GM21528 (cell line): ENCODE measurements around the gene B3GNT2.
"Not testable (repeated sequence)": the region's sequence is repeated elsewhere in the genome, so short reads cannot be mapped to it uniquely, and the experiment has no call there.

Experiments
- ATAC-seq: cut with Tn5 transposase; IDR thresholded peaks from one replicate; pipeline ENCODE4 v1.9.1; 2021; ENCODE audit warnings: mild to moderate bottlenecking, moderate library complexity; ENCODE audit not compliant: unreplicated experiment, low FRiP score

The B3GNT2 gene

GRCh38 chr2:62195421-62196277, at the start of gene B3GNT2:
Gene B3GNT2 (plus strand): TSS chr2:62196115. CDS start chr2:62222221, 26,106 bp downstream.
- ATAC-seq = peak; percentile 56

DNA sequence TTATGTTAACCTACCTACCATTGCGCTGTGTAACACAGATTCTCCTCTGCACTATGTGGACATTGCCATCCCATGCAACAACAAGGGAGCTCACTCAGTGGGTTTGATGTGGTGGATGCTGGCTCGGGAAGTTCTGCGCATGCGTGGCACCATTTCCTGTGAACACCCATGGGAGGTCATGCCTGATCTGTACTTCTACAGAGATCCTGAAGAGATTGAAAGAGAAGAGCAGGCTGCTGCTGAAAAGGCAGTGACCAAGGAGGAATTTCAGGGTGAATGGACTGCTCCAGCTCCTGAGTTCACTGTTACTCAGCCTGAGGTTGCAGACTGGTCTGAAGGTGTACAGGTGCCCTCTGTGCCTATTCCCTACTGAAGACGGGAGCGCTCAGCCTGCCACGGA, 49.1 kb upstream of the B3GNT2 start:
- not testable (repeated sequence) for ATAC-seq

DNA sequence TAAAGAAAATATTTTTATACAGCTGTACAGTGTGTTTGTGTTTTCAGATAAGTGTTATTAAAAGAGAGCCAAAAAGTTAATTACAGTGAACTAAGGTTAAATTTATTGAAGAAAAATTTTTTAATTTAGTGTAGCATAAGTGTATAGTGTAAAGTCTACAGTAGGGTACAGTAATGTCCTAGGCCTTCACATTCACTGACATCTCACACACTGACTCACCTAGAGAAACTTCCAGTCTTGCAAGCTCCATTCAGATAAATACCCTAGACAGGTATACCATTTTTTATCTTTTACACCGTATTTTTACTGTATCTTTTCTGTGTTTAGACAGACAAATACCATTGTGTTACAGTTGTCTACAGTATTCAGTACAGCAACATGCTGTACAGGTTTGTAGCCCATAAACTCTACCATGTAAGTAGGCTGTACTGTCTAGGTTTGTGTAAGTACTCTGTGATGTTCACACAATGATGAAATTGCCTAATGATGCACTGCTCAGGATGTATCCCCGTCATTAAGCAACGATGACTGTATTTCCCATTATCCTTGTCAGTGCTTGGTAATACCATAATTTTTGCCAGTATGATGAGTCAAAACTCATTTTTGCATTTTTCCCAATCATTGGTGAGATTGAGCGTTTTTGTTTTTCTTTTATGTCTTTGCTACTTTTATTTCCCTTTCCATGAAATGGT, 48.2 kb upstream of the B3GNT2 start:
- no peak for ATAC-seq

GRCh38 chr2:62149708-62150107, 46.2 kb upstream of the B3GNT2 start:
- ATAC-seq = no peak

- no peak for ATAC-seq
These were observed 45.2 kb upstream of the B3GNT2 start for GRCh38 chr2:62150597-62151305.

DNA sequence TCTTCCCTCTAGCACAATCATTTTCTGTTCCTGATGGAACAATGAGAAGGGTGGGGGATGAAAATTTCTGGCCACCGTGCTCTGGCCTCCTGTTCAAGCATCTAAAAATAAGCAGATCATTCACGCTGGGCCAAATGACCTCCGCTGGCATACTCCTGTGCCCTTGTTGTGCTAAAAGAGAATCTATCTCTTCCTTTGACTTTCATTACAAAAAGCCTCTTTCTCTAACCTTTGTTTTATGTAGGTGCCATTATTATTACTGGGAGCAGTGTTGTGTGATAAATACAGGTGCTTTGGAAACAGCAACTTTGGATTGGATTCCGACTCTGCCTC, 44.6 kb upstream of the B3GNT2 start:
- ATAC-seq = no peak

GRCh38 chr2:62152000-62152399, 43.9 kb upstream of the B3GNT2 start:
- ATAC-seq = no peak

DNA sequence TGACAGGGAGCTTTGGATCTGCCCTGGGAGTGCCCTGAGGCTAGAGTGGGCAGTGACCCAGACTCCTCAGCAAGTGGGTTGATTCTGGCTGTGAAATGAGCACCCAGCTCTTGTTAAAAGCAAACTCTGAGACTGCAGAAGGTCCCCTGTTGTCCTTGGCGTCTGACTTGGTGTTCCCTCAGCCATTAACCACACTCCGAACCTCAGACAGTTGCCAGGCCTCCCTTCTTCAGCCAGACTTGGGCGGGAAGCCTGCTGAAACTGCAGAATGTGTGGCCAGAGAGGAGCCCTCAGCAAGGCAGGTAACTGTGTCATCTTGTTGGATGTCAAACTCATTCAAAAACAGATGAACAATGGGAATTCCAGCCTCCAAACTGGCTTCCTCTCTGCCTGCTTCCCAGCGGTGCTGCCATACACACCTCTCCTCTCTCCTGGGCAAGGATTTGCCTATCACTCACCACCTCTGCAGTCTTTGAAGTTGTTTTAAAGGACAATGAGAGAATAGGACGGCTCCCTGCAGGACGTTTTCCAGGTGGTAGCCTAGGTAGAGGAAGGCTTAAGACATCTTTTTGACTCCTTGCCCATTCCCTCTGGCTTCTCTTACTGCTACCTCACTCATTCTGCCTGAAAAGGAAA, 38.9 kb upstream of the B3GNT2 start:
- no peak for ATAC-seq

DNA sequence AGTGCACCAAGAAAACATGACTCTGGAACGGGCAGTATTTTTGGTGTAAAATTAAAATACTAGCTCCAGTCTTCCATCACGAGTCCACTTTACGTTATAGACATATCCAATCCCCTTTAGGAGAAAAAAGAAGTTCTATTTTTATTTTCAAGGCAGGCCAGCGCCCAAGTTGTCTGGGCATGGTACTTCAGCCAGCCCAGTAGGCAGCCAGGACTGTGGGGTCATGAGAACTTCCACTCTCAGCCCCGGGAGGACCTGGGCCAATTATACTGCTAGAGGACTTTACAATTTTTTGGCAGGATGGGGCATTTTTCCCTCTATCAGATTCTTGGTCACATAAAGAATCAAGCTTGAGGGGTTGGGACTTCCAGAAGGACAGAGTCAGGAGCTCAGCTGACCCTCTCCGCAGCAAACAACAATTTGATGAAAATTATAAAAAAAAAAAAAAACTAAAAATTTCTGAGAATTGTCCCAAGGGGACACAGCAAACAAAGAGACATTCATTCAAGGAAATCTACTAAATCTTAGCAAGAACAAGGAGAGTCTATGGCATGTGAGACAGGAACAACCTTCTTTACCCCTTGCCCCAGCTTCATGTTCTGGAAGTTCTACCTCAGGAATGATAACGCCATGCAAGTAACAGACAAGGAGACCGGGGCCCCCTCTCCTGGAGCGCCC, 37.3 kb upstream of the B3GNT2 start:
- ATAC-seq = no peak

DNA sequence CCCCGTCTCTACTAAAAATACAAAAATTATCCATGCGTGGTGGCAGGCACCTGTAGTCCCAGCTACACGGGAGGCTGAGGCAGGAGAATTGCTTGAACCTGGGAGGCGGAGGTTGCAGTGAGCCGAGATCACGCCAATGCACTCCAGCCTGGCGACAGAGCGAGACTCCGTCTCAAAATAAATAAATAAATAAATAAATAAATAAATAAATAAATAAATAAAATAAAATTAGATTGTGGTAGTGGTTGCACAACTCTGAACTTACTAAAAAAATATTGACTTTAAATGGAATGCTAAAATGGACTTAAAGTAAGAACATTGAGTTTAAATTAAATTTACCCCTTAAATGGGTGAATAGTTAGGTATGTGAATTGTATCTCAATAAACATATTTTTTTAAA, 35.2 kb upstream of the B3GNT2 start:
- ATAC-seq = not testable (repeated sequence)

DNA sequence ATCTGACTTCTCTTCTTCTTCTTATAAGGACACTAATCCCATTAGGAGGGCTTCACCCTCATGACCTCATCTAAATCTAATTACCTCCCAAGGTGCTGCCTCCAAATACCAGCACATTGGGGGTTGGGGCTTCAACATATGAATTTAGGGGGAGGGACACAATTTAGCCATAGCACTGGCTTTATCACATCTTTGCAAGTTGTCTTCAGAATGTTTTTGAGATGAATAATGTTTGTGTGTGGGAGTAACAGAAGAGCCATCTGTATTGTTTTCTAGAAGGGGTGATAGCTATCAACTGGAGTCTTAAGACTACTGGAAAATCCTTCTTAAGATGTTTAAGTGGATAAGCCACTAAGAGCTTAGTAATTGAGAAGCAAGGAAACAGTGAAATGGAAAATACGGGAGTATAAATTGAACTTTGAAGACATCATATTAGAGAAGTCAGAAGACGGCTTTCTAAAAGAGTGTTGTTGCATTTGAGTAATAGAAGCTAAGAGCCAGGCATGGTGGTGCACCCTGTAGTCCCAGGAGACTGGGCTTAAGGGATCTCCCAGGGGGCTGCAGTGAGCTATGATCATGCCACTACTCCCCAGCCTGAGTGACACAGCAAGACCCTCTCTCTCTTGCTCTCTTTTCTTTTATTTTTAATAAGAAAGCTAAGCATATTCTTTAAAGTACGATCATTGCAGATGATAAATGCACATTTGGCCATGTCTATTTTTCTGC, 32.6 kb upstream of the B3GNT2 start:
- ATAC-seq = no peak

DNA sequence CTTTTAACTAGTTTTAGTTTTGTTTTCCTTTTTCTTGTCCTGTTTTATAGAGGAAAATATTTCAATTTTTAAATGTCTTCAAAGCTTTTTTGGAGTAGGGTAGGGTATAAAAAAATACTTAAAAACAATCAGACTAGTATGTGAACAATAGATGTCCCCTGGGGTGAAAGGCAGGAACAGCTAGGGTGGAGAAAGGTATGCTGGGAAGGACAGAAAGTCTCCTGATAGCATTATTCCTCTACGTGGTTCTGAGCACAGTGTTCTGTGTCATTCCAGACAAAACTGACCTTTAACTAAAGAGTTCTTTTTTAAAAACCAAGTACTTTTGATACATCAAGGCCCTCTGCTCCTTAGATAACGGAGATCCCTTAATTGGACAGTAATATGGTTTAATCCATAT, 32.1 kb upstream of the B3GNT2 start:
- no peak for ATAC-seq

DNA sequence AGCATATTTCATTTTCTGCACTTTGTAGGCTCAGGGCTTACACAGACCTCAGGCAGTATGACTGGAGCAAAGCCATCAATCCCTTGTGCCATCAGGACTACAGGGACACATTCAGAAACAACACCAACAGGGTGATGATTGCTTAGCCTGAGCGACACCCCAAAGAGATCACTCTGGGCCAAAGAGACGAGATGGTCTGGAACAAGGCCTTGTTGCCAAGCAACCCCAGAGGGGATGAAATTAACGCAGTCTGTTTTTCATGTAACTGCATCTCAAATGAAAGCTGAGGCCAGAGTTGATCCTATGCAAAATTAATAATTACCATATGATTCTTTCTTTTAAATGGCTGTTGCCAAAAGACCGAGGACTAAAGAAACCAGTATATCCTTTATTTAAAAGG, 20.2 kb upstream of the B3GNT2 start:
- no peak for ATAC-seq

GRCh38 chr2:62176801-62177200, 19.1 kb upstream of the B3GNT2 start:
- no peak for ATAC-seq

DNA sequence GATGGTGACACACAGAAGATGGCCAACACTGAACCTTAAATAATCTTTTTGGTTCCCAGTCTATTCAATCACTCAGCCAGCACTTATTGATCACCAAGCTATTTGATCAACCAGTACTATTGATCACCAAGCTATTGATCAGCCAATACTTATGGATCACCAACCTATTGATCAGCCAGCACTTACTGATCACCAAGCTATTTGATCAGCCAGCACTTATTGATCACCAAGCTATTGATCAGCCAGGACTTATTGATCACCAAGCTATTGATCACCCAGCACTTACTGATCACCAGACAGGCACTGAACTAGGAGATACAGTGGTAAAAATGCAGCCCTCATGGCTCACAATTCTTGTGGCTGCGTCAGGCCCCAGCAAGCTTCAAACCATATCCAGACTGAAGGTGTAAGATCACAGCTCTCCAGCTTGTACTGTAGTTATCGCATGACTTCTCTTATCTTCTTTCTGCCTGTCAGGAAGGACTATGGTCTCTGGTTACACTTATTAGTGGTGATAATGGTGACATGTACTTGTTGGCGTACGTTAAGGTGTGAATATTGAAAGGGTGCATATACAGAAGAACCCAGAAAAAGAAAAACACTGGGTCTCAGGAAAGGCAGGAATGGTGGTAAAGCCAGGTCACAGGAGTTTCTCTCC, 18.4 kb upstream of the B3GNT2 start:
- no peak for ATAC-seq

GRCh38 chr2:62178741-62179271, 17.1 kb upstream of the B3GNT2 start:
- no peak for ATAC-seq

DNA sequence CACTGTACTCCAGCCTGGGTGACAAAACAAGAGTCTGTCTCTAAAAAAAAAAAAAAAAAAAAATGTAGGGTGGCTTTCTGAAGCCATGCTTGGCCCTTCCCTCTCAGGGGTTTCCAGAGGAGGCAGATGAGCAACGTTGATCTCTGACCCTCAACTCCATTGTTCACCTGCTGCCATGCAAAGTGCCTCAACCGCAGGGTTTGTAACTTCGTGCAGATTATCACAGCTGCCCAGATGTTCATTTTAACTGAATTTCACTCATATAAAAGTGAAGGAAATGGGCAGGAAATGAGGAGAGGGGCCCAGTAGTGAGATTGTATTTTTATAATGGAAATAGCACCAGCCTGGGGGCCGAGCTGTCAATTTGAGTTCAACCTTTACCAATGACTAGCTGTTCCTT, 14.9 kb upstream of the B3GNT2 start:
- no peak for ATAC-seq

- ATAC-seq = no peak
These were observed 14.1 kb upstream of the B3GNT2 start for GRCh38 chr2:62181843-62182242.
